H54 (cell line): Measurements from ENCODE around the gene TAB2.
"Not testable (repeated sequence)": the region's sequence is repeated elsewhere in the genome, so short reads cannot be mapped to it uniquely, and the experiment has no call there.

ENCODE experiments used
- DNase-seq: peaks from one replicate; pipeline ENCODE4 v3.0.0; 2011; ENCODE audit warnings: low spot score, mixed read lengths; ENCODE audit not compliant: insufficient read length
- FAIRE-seq: peaks from 3 replicates; lab custom pipeline; 2011; peaks lifted over from hg19 to GRCh38; lab: Jason Lieb, UNC
- POLR2A ChIP-seq: IDR thresholded peaks from 2 replicates; pipeline ENCODE4 v1.6.1; 2011; ENCODE audit warnings: low read depth, mild to moderate bottlenecking, low read length

Gene TAB2

GRCh38 chr6:149431905-149432775 is 114.6 kb downstream of the TAB2 start:
- peak; percentile 81 for FAIRE-seq
- peak; percentile 68 for DNase-seq
- TF ChIP-seq POLR2A: no peak

DNA sequence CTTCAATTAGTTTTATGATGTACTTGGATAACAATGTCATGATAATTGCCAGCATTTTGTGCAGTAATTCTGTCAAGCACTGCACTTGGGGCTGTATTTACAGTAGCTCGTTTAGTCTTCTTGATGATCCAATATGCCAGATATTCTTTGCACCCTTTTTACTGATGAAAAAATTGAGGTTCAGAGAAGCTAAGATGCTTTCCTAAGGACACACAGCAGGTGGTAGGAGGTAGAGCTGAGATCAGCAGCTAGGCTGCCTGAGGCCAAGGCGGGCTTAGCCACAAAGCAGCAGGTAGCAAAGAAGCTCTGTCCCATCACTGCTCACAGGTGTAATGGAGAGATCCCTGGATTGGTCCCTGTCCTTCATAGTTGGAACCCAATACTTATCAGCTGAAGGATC is 115.9 kb downstream of the TAB2 start:
- FAIRE-seq (no peak), DNase-seq (no peak)
- no peak for TF ChIP-seq POLR2A

DNA sequence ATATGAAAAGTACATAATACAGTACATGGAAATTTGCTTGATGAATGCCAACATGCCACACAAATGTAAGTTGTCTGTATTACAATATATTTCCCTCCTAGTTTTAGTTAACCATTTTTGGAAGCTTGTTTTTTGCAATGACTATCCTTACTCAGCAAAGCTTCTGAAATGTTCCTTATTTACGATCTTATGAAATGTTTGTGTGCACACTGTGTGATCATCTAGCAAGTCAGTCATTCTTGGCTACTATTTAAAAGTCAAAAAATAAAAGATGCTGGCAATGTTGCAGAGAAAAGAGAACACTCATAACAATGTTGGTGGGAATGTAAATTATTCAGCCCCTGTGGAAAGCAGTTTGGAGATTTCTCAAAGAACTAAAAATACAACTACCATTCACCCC is 116.4 kb downstream of the TAB2 start:
- no peak for DNase-seq
- TF ChIP-seq POLR2A: no peak
- no peak for FAIRE-seq

DNA sequence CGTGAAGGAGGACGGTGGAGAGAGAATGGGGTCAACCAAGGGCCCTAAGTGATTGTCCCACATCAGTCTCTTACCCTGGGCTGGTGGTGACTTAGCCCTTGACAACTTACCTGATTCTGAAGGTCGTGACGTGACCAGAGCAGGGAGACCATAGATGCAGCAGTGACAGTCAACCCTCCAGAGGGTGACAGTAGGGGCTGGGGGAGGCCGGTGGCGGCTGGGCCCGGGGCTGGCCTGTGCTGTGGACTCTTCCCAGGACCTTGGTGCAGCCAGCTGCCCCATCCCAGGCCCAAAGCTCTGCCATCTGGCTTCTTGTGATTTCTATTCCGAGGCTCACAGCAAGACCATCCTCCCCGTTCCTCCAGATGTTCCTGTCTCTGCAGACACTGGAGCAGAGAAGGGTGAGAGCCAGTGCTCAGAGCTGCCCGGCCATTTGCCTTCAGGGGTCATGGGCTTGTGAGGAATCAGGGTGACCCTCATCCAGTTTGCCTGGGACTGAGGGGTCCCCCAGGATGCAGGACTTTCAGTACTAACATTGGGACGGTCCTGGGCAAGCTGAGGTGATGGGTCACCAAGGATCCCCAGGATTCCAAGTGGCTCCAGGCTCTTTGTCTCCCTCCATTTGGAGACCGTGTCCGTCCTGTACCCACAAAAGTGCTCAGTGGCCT is 118.5 kb downstream of the TAB2 start:
- DNase-seq (no peak), FAIRE-seq (no peak)
- no peak for TF ChIP-seq POLR2A

DNA sequence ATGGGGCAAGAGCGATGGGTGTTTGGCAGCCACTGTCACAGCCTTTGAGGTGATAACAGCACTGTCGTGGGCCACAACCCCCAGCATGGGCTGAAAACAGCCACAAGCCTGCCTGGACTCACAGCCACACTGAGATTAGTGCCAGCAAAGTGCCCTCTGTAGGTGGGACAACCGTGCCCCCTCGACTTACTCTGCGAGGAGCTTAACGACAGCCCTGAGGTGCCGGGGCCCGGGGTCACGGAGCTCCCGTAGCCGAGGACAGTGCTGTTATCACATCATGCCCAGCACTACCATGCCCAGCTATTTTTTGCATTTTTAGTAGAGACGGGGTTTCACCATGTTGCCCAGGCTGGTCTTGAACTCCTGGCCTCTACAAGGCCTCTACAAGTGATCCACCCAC is 119.1 kb downstream of the TAB2 start:
- FAIRE-seq (no peak), DNase-seq (no peak)
- TF ChIP-seq POLR2A: no peak

DNA sequence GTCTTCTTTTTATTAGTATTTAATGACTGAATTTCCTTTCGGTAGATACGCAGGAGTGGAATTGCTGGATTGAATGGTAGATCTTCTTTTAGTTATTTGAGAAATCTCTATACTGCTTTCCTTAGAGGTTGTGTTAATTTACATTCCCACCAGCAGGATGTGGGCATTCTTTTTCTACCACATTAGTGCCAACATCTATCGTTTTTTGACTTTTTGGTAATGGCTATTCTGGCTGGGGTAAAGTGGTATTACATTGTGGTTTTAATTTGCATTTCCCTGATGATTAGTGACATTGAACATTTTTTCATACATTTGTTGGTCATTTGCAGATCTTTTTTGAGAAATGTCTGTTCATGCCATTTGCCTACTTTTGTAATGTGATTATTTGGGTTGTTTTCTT is 119.7 kb downstream of the TAB2 start:
- FAIRE-seq (no peak), DNase-seq (no peak)
- TF ChIP-seq POLR2A: no peak

- no peak for TF ChIP-seq POLR2A
- FAIRE-seq (no peak), DNase-seq (no peak)
These were observed 121.3 kb downstream of the TAB2 start for GRCh38 chr6:149438855-149439254.

DNA sequence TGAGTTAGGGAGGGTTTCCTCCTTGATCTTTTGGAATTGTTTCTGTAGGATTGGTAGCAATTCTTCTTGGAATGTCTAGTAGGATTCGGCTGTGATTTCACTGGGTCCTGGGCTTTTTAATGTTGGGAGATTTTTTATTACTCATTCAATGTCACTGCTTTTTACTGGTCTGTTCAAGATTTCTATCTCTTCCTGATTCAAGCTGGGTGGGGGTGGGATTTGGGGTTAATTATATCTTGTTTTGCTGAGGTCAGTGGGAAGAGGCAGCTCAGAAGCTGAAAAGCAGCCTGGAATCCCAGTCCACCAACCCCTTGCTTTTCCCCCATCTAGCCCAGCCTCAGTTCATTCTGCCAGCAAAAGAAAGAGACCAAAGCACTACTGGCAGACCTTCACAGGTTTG is 122.1 kb downstream of the TAB2 start:
- no peak for FAIRE-seq
- no peak for TF ChIP-seq POLR2A
- DNase-seq: no peak

- TF ChIP-seq POLR2A: no peak
- FAIRE-seq (no peak), DNase-seq (peak; percentile 57)
These were observed 123.5 kb downstream of the TAB2 start for GRCh38 chr6:149440735-149441671.

DNA sequence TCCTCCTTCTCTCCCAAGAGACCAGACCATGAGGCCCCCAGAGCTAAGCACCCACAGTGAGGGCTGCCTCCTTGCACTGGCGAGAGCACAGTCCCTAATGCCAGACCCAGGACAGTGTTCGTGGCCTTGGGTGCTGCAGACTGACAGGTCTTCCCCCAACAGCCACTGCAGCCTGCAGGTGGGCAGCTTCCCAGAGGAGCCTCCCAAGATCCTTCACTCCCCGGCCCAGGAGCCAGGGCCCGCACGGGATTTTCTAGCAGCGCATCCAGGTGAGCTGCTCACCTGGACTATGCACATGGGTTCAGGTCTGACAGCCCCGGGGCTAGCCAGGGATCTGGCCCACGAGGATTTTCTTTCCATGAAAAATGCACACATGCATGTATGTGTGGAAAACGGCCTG is 124.2 kb downstream of the TAB2 start:
- DNase-seq (no peak), FAIRE-seq (no peak)
- no peak for TF ChIP-seq POLR2A

- FAIRE-seq: no peak
- no peak for TF ChIP-seq POLR2A
These were observed 126.1 kb downstream of the TAB2 start for GRCh38 chr6:149443411-149444181.

DNA sequence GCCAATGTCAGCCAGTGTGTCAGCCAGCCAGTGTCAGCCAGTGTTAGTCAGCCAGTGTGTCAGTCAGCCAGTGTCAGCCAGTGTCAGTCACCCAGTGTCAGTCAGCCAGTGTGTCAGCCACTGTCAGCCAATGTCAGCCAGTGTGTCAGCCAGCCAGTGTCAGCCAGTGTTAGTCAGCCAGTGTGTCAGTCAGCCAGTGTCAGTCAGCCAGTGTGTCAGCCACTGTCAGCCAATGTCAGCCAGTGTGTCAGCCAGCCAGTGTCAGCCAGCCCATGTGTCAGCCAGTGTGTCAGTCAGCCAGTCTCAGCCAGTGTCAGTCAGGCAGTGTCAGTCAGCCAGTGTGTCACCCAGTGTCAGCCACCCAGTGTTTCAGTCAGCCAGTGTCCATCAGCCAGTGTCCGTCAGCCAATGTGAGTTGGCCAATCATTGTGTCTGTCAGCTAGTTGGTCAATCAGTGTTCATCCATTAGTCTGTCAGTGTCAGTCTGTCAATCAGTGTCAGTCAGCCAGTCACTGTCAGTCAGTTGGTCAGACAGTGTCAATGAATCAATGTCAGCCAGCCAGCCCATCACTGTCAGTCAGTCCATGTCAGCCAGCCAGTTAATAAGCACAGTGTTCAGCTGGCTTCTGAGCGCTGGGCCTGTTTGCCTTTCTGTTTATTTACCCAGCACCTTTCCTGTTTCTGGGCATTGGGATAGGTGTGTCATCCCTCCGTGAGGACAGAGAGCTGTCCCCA is 127.0 kb downstream of the TAB2 start:
- FAIRE-seq, DNase-seq: not testable (repeated sequence)

More at GRCh38 chr6:149443411-149444181, 126.1 kb downstream of the TAB2 start:
- no peak for DNase-seq
